HG03521 (cell line): ENCODE measurements around the gene C9orf152.
"Not testable (repeated sequence)": the region's sequence is repeated elsewhere in the genome, so short reads cannot be mapped to it uniquely, and the experiment has no call there.

Experiments
- ATAC-seq: cut with Tn5 transposase; IDR thresholded peaks from one replicate; pipeline ENCODE4 v1.9.1; 2021; ENCODE audit warnings: mild to moderate bottlenecking, moderate library complexity; ENCODE audit not compliant: unreplicated experiment

The C9orf152 gene

GRCh38 chr9:110208031-110208430, at the start of gene C9orf152:
Gene C9orf152, minus strand, starts transcription at chr9:110208159. Its CDS starts 580 bp downstream, at chr9:110207579.
- ATAC-seq = no peak

- ATAC-seq = no peak
These were observed 49.3 kb upstream of the C9orf152 start for GRCh38 chr9:110257097-110257841.

- ATAC-seq = peak; percentile 64
These were observed 48.6 kb upstream of the C9orf152 start, which contains the start of gene TXN for GRCh38 chr9:110256380-110257096. Gene TXN, minus strand, starts transcription at chr9:110256507. Its CDS starts 72 bp downstream, at chr9:110256435.

- ATAC-seq = peak; percentile 17
These were observed 47.8 kb upstream of the C9orf152 start for GRCh38 chr9:110255463-110256379.

- ATAC-seq = no peak
These were observed 47.1 kb upstream of the C9orf152 start for GRCh38 chr9:110255034-110255462.

GRCh38 chr9:110254500-110254899, 46.5 kb upstream of the C9orf152 start:
- ATAC-seq = no peak

- ATAC-seq = no peak
These were observed 44.7 kb upstream of the C9orf152 start for GRCh38 chr9:110252509-110253139.

- ATAC-seq = not testable (repeated sequence)
These were observed 43.8 kb upstream of the C9orf152 start for GRCh38 chr9:110251770-110252169.

- no peak for ATAC-seq
These were observed 43.3 kb upstream of the C9orf152 start for GRCh38 chr9:110251212-110251611.

GRCh38 chr9:110249603-110250002, 41.6 kb upstream of the C9orf152 start:
- ATAC-seq = no peak

- no peak for ATAC-seq
These were observed 40.4 kb upstream of the C9orf152 start for GRCh38 chr9:110248361-110248760.

- ATAC-seq = no peak
These were observed 38.3 kb upstream of the C9orf152 start for GRCh38 chr9:110246214-110246613.

GRCh38 chr9:110244616-110245015, 36.7 kb upstream of the C9orf152 start:
- ATAC-seq = no peak

GRCh38 chr9:110241858-110242321, 33.9 kb upstream of the C9orf152 start:
- ATAC-seq = no peak

GRCh38 chr9:110241260-110241857, 33.4 kb upstream of the C9orf152 start:
- ATAC-seq = no peak

GRCh38 chr9:110240198-110240597, 32.2 kb upstream of the C9orf152 start:
- ATAC-seq = no peak

GRCh38 chr9:110228321-110228720, 20.4 kb upstream of the C9orf152 start:
- no peak for ATAC-seq

GRCh38 chr9:110224583-110224982, 16.6 kb upstream of the C9orf152 start:
- no peak for ATAC-seq

- no peak for ATAC-seq
These were observed 12.8 kb upstream of the C9orf152 start for GRCh38 chr9:110220809-110221208.

- ATAC-seq = no peak
These were observed 9.7 kb upstream of the C9orf152 start for GRCh38 chr9:110217656-110218099.
